ENCODE results near the gene TBCB. TPM values are rescaled to one million over a fixed set of nuclear protein-coding genes. Genes with fewer than 3 reads are reported as not detected.

TBCB gene
- total and polyA plus RNA-seq, 2 experiments from 2014 or later = 123 to 149 TPM

DNA sequence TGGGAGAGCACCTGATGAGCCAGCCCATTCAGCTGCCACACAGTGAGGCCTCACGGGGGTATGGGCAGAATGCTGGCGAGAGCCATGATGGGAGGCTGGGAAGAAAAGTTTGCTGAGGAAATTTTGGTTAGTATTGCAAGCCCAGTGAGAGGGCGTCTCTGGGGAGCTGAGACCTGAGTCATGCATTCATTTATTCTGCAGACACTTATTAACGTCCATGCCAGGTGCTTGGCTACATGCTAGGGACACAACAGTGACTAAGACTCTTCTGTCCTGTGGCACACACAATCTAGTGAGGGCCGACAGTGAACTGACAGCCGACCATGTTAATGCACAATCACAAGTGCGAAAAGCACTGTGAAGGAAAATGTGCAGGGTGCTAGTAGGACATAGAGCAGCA lies 33.4 kb upstream of the TBCB start:
- no peaks in the 10 kb centered on the region for H3K36me3 ChIP-seq (replicated peaks; ENCODE audit: insufficient read depth, low read depth)
- no peak for DNase-seq (ENCODE audit: low spot score)
- H2AFZ ChIP-seq = no peak overlapping the region
- 95% methylated on average over 7 of the region's 7 CpGs for WGBS (ENCODE audit: low lambda C conversion rate, missing lambda C conversion rate)
- H3K27ac ChIP-seq = no peak overlapping the region
- no peaks in the 10 kb centered on the region for H4K20me1 ChIP-seq (ENCODE audit: insufficient read depth, poor library complexity, severe bottlenecking)
- no peaks in the 10 kb centered on the region for H3K27me3 ChIP-seq
- no peaks in the 10 kb centered on the region for H3K79me2 ChIP-seq
- no peaks in the 10 kb centered on the region for H3K9me3 ChIP-seq (ENCODE audit: low read depth)
- H3K9me2 ChIP-seq (replicated peaks; ENCODE audit: insufficient read depth) = no peaks in the 10 kb centered on the region
- H3K4me2 ChIP-seq = no peak overlapping the region
- no peak overlapping the region for H3K4me3 ChIP-seq
- TF ChIP-seq CTCF (IDR thresholded peaks at IDR 0.05; ENCODE audit: poor library complexity) = no peak
- TF ChIP-seq EZH2phosphoT487 (IDR thresholded peaks at IDR 0.05; ENCODE audit: low read depth, severe bottlenecking, unreplicated experiment) = no peak
- TF ChIP-seq EZH2 (IDR thresholded peaks at IDR 0.05; ENCODE audit: borderline replicate concordance) = no peak
- no peaks in the 10 kb centered on the region for H3K4me1 ChIP-seq (ENCODE audit: insufficient read depth)

GRCh38 chr19:36082916-36083315 lies 32.4 kb upstream of the TBCB start:
- no peaks in the 10 kb centered on the region for H3K79me2 ChIP-seq
- 97% methylated on average over 13 of the region's 13 CpGs for WGBS (ENCODE audit: low lambda C conversion rate, missing lambda C conversion rate)

GRCh38 chr19:36084231-36085009 lies 30.8 kb upstream of the TBCB start:
- H3K36me3 ChIP-seq (replicated peaks; ENCODE audit: insufficient read depth, low read depth) = no peaks in the 10 kb centered on the region
- 93% methylated on average over 12 of the region's 12 CpGs for WGBS (ENCODE audit: low lambda C conversion rate, missing lambda C conversion rate)
- TF ChIP-seq EZH2 (IDR thresholded peaks at IDR 0.05; ENCODE audit: borderline replicate concordance) (no peak), CTCF (IDR thresholded peaks at IDR 0.05; ENCODE audit: poor library complexity) (no peak), EZH2phosphoT487 (IDR thresholded peaks at IDR 0.05; ENCODE audit: low read depth, severe bottlenecking, unreplicated experiment) (no peak)
- H3K9me2 ChIP-seq (replicated peaks; ENCODE audit: insufficient read depth) = no peaks in the 10 kb centered on the region
- DNase-seq (ENCODE audit: low spot score) = no peak
- no peak overlapping the region for H3K4me3 ChIP-seq
- no peaks in the 10 kb centered on the region for H4K20me1 ChIP-seq (ENCODE audit: insufficient read depth, poor library complexity, severe bottlenecking)
- no peak overlapping the region for H2AFZ ChIP-seq
- no peaks in the 10 kb centered on the region for H3K4me1 ChIP-seq (ENCODE audit: insufficient read depth)
- H3K27ac ChIP-seq = no peak overlapping the region
- no peaks in the 10 kb centered on the region for H3K9me3 ChIP-seq (ENCODE audit: low read depth)
- H3K27me3 ChIP-seq = no peaks in the 10 kb centered on the region
- H3K4me2 ChIP-seq = no peak overlapping the region
- H3K79me2 ChIP-seq = no peaks in the 10 kb centered on the region

More at GRCh38 chr19:36082916-36083315, 32.4 kb upstream of the TBCB start:
- no peak overlapping the region for H3K4me2 ChIP-seq
- no peak overlapping the region for H2AFZ ChIP-seq
- H3K27ac ChIP-seq = no peak overlapping the region
- no peaks in the 10 kb centered on the region for H4K20me1 ChIP-seq (ENCODE audit: insufficient read depth, poor library complexity, severe bottlenecking)
- TF ChIP-seq CTCF (IDR thresholded peaks at IDR 0.05; ENCODE audit: poor library complexity) (no peak), EZH2 (IDR thresholded peaks at IDR 0.05; ENCODE audit: borderline replicate concordance) (no peak), EZH2phosphoT487 (IDR thresholded peaks at IDR 0.05; ENCODE audit: low read depth, severe bottlenecking, unreplicated experiment) (no peak)
- no peaks in the 10 kb centered on the region for H3K9me2 ChIP-seq (replicated peaks; ENCODE audit: insufficient read depth)
- H3K27me3 ChIP-seq = no peaks in the 10 kb centered on the region
- H3K36me3 ChIP-seq (replicated peaks; ENCODE audit: insufficient read depth, low read depth) = no peaks in the 10 kb centered on the region
- no peak for DNase-seq (ENCODE audit: low spot score)
- H3K9me3 ChIP-seq (ENCODE audit: low read depth) = no peaks in the 10 kb centered on the region
- H3K4me3 ChIP-seq = no peak overlapping the region
- no peaks in the 10 kb centered on the region for H3K4me1 ChIP-seq (ENCODE audit: insufficient read depth)
